Stimulated activated CD4-positive, alpha-beta T cell treated with anti-CD3 and anti-CD28 coated beads, TNF-alpha, amount 100 ng/mL, for 1 hour (primary cell): ENCODE results near the gene ZYG11A.
"Not testable (repeated sequence)": the region's sequence is repeated elsewhere in the genome, so short reads cannot be mapped to it uniquely, and the experiment has no call there.

Experiments used
- DNase-seq, 3 donors: peaks; one replicate each; pipeline ENCODE4 v3.0.0-alpha.2; 2020; ENCODE audit warnings: low read depth in 3 of 3, low spot score in 1 of 3

ZYG11A gene

GRCh38 chr1:52842643-52843310, at the start of gene ZYG11A:
Gene ZYG11A, plus strand, starts transcription at chr1:52842760. Its CDS starts 124 bp downstream, at chr1:52842884.
- DNase-seq: peak; percentile 8 to 55 (median 18)

- not testable (repeated sequence) for DNase-seq
Measured at GRCh38 chr1:52793717-52794116, 48.8 kb upstream of the ZYG11A start.

GRCh38 chr1:52795464-52795863, 47.1 kb upstream of the ZYG11A start:
- DNase-seq: no peak

- no peak for DNase-seq
Measured at GRCh38 chr1:52798331-52798730, 44.2 kb upstream of the ZYG11A start.

GRCh38 chr1:52801011-52801410, 41.5 kb upstream of the ZYG11A start:
- no peak for DNase-seq

GRCh38 chr1:52804083-52804482, 38.5 kb upstream of the ZYG11A start:
- not testable (repeated sequence) for DNase-seq

- DNase-seq: no peak
Measured at GRCh38 chr1:52814465-52814864, 28.1 kb upstream of the ZYG11A start.

- not testable (repeated sequence) for DNase-seq
Measured at GRCh38 chr1:52820830-52821229, 21.7 kb upstream of the ZYG11A start.

- no peak for DNase-seq
Measured at GRCh38 chr1:52825868-52826267, 16.7 kb upstream of the ZYG11A start.

- DNase-seq: no peak
Measured at GRCh38 chr1:52834798-52835197, 7.8 kb upstream of the ZYG11A start.

GRCh38 chr1:52836035-52836434, 6.5 kb upstream of the ZYG11A start:
- no peak for DNase-seq

GRCh38 chr1:52839175-52839574, 3.4 kb upstream of the ZYG11A start:
- DNase-seq: not testable (repeated sequence)

GRCh38 chr1:52845119-52845518, 2.6 kb downstream of the ZYG11A start:
- DNase-seq: not testable (repeated sequence)

- DNase-seq: no peak
Measured at GRCh38 chr1:52848423-52848822, 5.9 kb downstream of the ZYG11A start.

GRCh38 chr1:52850951-52851350, 8.4 kb downstream of the ZYG11A start:
- no peak for DNase-seq

- no peak for DNase-seq
Measured at GRCh38 chr1:52852854-52853253, 10.3 kb downstream of the ZYG11A start.

GRCh38 chr1:52855584-52855983, 13.0 kb downstream of the ZYG11A start:
- DNase-seq: no peak

GRCh38 chr1:52856026-52856425, 13.5 kb downstream of the ZYG11A start:
- DNase-seq: no peak

GRCh38 chr1:52857443-52857842, 14.9 kb downstream of the ZYG11A start:
- DNase-seq: no peak

GRCh38 chr1:52862666-52863458, 20.3 kb downstream of the ZYG11A start:
- no peak for DNase-seq

GRCh38 chr1:52867087-52867863, 24.7 kb downstream of the ZYG11A start:
- no peak for DNase-seq

GRCh38 chr1:52869727-52870126, 27.2 kb downstream of the ZYG11A start:
- DNase-seq: not testable (repeated sequence)
